RWPE2 (cell line): ENCODE measurements around the gene PACS1.

Source experiments
- ATAC-seq: fragments of 200-7000 bp; cut with Tn5 transposase; 3 replicates; pipeline ENCODE4 v1.9.1; 2021; ENCODE audit warnings: low read depth
- DNase-seq: peaks from one replicate; pipeline ENCODE4 v3.0.0-alpha.2; 2020; ENCODE audit warnings: low spot score
- H3K27ac ChIP-seq: fragments of 450-650 bp; 2 replicates; pipeline ENCODE4 v1.5.1; 2017; ENCODE audit warnings: mild to moderate bottlenecking; ENCODE audit not compliant: poor library complexity, severe bottlenecking
- H3K27me3 ChIP-seq: fragments of 250-450 bp; sonication (Bioruptor Pico); 2 replicates; pipeline ENCODE4 v1.5.1; 2021; ENCODE audit warnings: mild to moderate bottlenecking, moderate library complexity; ENCODE audit not compliant: insufficient read depth, poor library complexity, severe bottlenecking
- H3K36me3 ChIP-seq: fragments of 250-450 bp; sonication (Bioruptor Pico); 2 replicates; pipeline ENCODE4 v1.5.1; 2020; ENCODE audit warnings: low read depth, mild to moderate bottlenecking, moderate library complexity
- H3K4me1 ChIP-seq: fragments of 250-450 bp; sonication (Bioruptor Pico); 2 replicates; pipeline ENCODE4 v1.5.1; 2021; ENCODE audit warnings: mild to moderate bottlenecking, moderate library complexity; ENCODE audit not compliant: insufficient read depth, poor library complexity, severe bottlenecking
- H3K4me3 ChIP-seq: fragments of 250-450 bp; sonication (Bioruptor Pico); 2 replicates; pipeline ENCODE4 v1.5.1; 2021; ENCODE audit warnings: mild to moderate bottlenecking, moderate library complexity; ENCODE audit not compliant: severe bottlenecking
- H3K9me3 ChIP-seq: fragments of 250-450 bp; sonication (Bioruptor Pico); 2 replicates; pipeline ENCODE4 v1.5.1; 2021; ENCODE audit warnings: mild to moderate bottlenecking, moderate library complexity; ENCODE audit not compliant: severe bottlenecking
- CTCF ChIP-seq: fragments of 450-650 bp; IDR thresholded peaks from one replicate; pipeline ENCODE4 v1.5.1; 2017; ENCODE audit warnings: mild to moderate bottlenecking, moderate library complexity; ENCODE audit not compliant: poor library complexity, severe bottlenecking

PACS1 gene

GRCh38 chr11:66286699-66287098, 216.6 kb downstream of the PACS1 start:
- ATAC-seq: no peak
- TF ChIP-seq CTCF: no peak
- no peak overlapping the region for H3K27ac ChIP-seq
- H3K4me1 ChIP-seq: peaks cover 7% of the 10 kb centered on the region
- no peak overlapping the region for H3K4me3 ChIP-seq
- no peaks in the 10 kb centered on the region for H3K9me3 ChIP-seq
- H3K27me3 ChIP-seq: peaks cover 4% of the 10 kb centered on the region
- H3K36me3 ChIP-seq: peaks cover 13% of the 10 kb centered on the region; the same call in 1 of the 2 replicates
- DNase-seq: no peak

- no peak for DNase-seq
These were observed 217.3 kb downstream of the PACS1 start for GRCh38 chr11:66287211-66287888.

GRCh38 chr11:66287889-66288670, 218.0 kb downstream of the PACS1 start:
- no peak for DNase-seq
- peaks cover 13% of the 10 kb centered on the region; the same call in 1 of the 2 replicates for H3K36me3 ChIP-seq
- H3K27me3 ChIP-seq: peaks cover 16% of the 10 kb centered on the region
- no peaks in the 10 kb centered on the region for H3K9me3 ChIP-seq
- peaks cover 7% of the 10 kb centered on the region for H3K4me1 ChIP-seq
- no peak for ATAC-seq
- H3K4me3 ChIP-seq: peak overlapping the region; percentile 78
- peak overlapping the region; percentile 61 for H3K27ac ChIP-seq
- no peak for TF ChIP-seq CTCF

More at GRCh38 chr11:66287211-66287888, 217.3 kb downstream of the PACS1 start:
- peaks cover 9% of the 10 kb centered on the region for H3K27me3 ChIP-seq
- peaks cover 7% of the 10 kb centered on the region for H3K4me1 ChIP-seq
- no peak for TF ChIP-seq CTCF
- no peak overlapping the region for H3K4me3 ChIP-seq
- no peaks in the 10 kb centered on the region for H3K9me3 ChIP-seq
- no peak for ATAC-seq
- H3K27ac ChIP-seq: no peak overlapping the region
- peaks cover 13% of the 10 kb centered on the region; the same call in 1 of the 2 replicates for H3K36me3 ChIP-seq

GRCh38 chr11:66288671-66289547, 218.8 kb downstream of the PACS1 start, which contains the start of gene YIF1A:
Gene YIF1A (minus strand): TSS chr11:66289143. CDS start chr11:66288985, 158 bp downstream.
- Histone ChIP-seq H3K36me3 (peaks cover 13% of the 10 kb centered on the region; the same call in 1 of the 2 replicates), H3K9me3 (no peaks in the 10 kb centered on the region), H3K27ac (peak within 1 kb of the TSS; percentile 61), H3K27me3 (peaks cover 24% of the 10 kb centered on the region), H3K4me3 (peak within 1 kb of the TSS; percentile 78), H3K4me1 (peaks cover 7% of the 10 kb centered on the region)
- no peak for TF ChIP-seq CTCF
- ATAC-seq (peak; percentile 93), DNase-seq (peak; percentile 99)
